Measurements from ENCODE around the gene MIXL1.

DNA sequence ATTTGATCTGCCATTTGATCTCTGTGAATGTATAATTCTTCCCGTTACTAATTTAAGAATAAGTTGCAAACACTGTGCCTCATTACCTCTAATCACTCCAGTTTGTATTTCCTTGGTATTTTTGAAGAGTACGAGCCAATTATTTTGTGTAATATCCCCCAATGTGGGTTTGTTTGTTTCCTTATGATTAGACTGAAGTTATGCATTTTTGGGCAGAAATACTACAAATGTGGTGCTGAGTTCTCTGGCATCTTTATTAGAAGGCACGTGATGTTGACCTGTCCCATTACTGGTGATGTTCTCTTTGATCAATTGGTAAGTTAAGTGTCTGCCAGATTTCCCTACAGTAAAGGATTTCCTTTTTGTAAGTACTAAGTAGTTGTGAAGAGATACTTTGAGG lies 10.3 kb downstream of the MIXL1 start:
- TF ChIP-seq, protein P1, sequence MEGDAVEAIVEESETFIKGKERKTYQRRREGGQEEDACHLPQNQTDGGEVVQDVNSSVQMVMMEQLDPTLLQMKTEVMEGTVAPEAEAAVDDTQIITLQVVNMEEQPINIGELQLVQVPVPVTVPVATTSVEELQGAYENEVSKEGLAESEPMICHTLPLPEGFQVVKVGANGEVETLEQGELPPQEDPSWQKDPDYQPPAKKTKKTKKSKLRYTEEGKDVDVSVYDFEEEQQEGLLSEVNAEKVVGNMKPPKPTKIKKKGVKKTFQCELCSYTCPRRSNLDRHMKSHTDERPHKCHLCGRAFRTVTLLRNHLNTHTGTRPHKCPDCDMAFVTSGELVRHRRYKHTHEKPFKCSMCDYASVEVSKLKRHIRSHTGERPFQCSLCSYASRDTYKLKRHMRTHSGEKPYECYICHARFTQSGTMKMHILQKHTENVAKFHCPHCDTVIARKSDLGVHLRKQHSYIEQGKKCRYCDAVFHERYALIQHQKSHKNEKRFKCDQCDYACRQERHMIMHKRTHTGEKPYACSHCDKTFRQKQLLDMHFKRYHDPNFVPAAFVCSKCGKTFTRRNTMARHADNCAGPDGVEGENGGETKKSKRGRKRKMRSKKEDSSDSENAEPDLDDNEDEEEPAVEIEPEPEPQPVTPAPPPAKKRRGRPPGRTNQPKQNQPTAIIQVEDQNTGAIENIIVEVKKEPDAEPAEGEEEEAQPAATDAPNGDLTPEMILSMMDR (IDR thresholded peaks at IDR 0.05; ENCODE audit: low read length), result no peak
- no peak for TF ChIP-seq EZH2 (optimal IDR thresholded peaks at IDR 0.05; ENCODE audit: low read depth, low read length)

Data from MM.1S (cell line).